H1 (cell line): Measurements from ENCODE around the gene NLGN4X. TPM values are rescaled to one million over a fixed set of nuclear protein-coding genes. Genes with fewer than 3 reads are reported as not detected.

Experiments used
- CTCF ChIA-PET: fragments of 300-600 bp; sonication (Branson Sonifier 250); formaldehyde crosslinking; loops from one replicate; lab custom pipeline; 2021; ENCODE audit not compliant: partially characterized antibody; lab: Charles Lee
- POLR2A ChIA-PET: fragments of 300-600 bp; sonication (Branson Sonifier 250); formaldehyde crosslinking; loops from one replicate; lab custom pipeline; 2021; ENCODE audit warnings: inconsistent platforms; ENCODE audit not compliant: partially characterized antibody; lab: Charles Lee
- DNase-seq, 2 experiments: peaks; one replicate each; pipeline versions ENCODE4 v3.0.0 to v3.0.0-alpha.2; 2010 to 2022; ENCODE audit warnings: low spot score in 2 of 2, low read depth in 1 of 2, mixed read lengths in 1 of 2
- FAIRE-seq: peaks from 2 replicates; lab custom pipeline; 2011; peaks lifted over from hg19 to GRCh38; lab: Jason Lieb, UNC
- H2AFZ ChIP-seq: 2 replicates; pipeline ENCODE4 v1.8.1; 2012; ENCODE audit warnings: low read length, inconsistent platforms
- H2AK5ac ChIP-seq: 2 replicates; pipeline ENCODE4 v1.6.1; 2013; ENCODE audit warnings: low read depth, low read length
- H2BK120ac ChIP-seq: replicated peaks from 2 replicates; pipeline ENCODE3; 2013; ENCODE audit warnings: low read depth, low read length, inconsistent platforms
- H2BK12ac ChIP-seq: 2 replicates; pipeline ENCODE4 v1.6.1; 2013; ENCODE audit warnings: low read depth, low read length
- H2BK15ac ChIP-seq: 2 replicates; pipeline ENCODE4 v1.6.1; 2013; ENCODE audit warnings: low read length
- H2BK20ac ChIP-seq: 2 replicates; pipeline ENCODE4 v1.6.1; 2013; ENCODE audit warnings: low read length
- H2BK5ac ChIP-seq: 2 replicates; pipeline ENCODE4 v1.6.1; 2013; ENCODE audit warnings: low read depth, low read length
- H3K14ac ChIP-seq: 2 replicates; pipeline ENCODE4 v1.6.1; 2013; ENCODE audit warnings: inconsistent platforms; ENCODE audit not compliant: insufficient read length
- H3K18ac ChIP-seq: 2 replicates; pipeline ENCODE4 v1.6.1; 2013; ENCODE audit warnings: low read length; ENCODE audit errors: extremely low read depth
- H3K23ac ChIP-seq: 2 replicates; pipeline ENCODE4 v1.6.1; 2013; ENCODE audit warnings: inconsistent platforms; ENCODE audit not compliant: insufficient read length
- H3K23me2 ChIP-seq: 2 replicates; pipeline ENCODE4 v1.6.1; 2013; ENCODE audit warnings: low read depth, low read length
- H3K27ac ChIP-seq: 2 replicates; pipeline ENCODE4 v1.6.1; 2011; ENCODE audit warnings: low read depth, low read length, inconsistent platforms
- H3K27me3 ChIP-seq, 4 experiments: replicated peaks in 1 of 4; 1 replicate in 1 of 4; 2 replicates in 3 of 4; pipeline versions ENCODE4 v1.6.1 to v1.8.1; 2011 to 2013; ENCODE audit warnings: low read length in 3 of 4, mild to moderate bottlenecking in 3 of 4, inconsistent platforms in 2 of 4, mixed read lengths in 2 of 4, moderate library complexity in 1 of 4; ENCODE audit not compliant: control insufficient read depth in 3 of 4, insufficient read depth in 3 of 4; ENCODE audit errors: extremely low read depth in 1 of 4
- H3K36me3 ChIP-seq, 4 experiments: 2 replicates each; pipeline versions ENCODE4 v1.6.1 to v1.8.1; 2011 to 2013; ENCODE audit warnings: mild to moderate bottlenecking in 4 of 4, low read length in 3 of 4, moderate library complexity in 2 of 4, control low read depth in 1 of 4, inconsistent platforms in 1 of 4; ENCODE audit not compliant: insufficient read depth in 4 of 4, control insufficient read depth in 2 of 4
- H3K4ac ChIP-seq: replicated peaks from 2 replicates; pipeline ENCODE3; 2013; ENCODE audit warnings: low read length, low read depth, mixed read lengths, inconsistent platforms; ENCODE audit not compliant: insufficient read length
- H3K4me1 ChIP-seq, 4 experiments: replicated peaks in 1 of 4; 1 replicate in 1 of 4; 2 replicates in 3 of 4; pipeline versions ENCODE4 v1.6.1 to v1.8.1; 2011 to 2013; ENCODE audit warnings: low read length in 3 of 4, inconsistent platforms in 2 of 4, mixed read lengths in 1 of 4; ENCODE audit not compliant: insufficient read depth in 4 of 4, control insufficient read depth in 3 of 4
- H3K4me2 ChIP-seq, 2 experiments: 2 replicates each; pipeline versions ENCODE4 v1.6.1 to v1.8.1; 2011 to 2013; ENCODE audit warnings: low read depth in 2 of 2, low read length in 2 of 2, control low read depth in 1 of 2, inconsistent platforms in 1 of 2, mild to moderate bottlenecking in 1 of 2; ENCODE audit not compliant: insufficient read depth in 1 of 2
- H3K4me3 ChIP-seq, 4 experiments: fragments of 200-600, 300-600 bp in 1 of 4; sonication (generic), shearing (Covaris generic), sonication (Bioruptor Twin) in 1 of 4; 2 replicates each; pipeline versions ENCODE4 v1.5.1 to v1.8.1; 2011 to 2016; ENCODE audit warnings: low read length in 4 of 4, low read depth in 3 of 4, control low read depth in 2 of 4, inconsistent platforms in 2 of 4, mild to moderate bottlenecking in 2 of 4, mixed read lengths in 1 of 4, moderate library complexity in 1 of 4; ENCODE audit not compliant: insufficient read depth in 2 of 4; ENCODE audit errors: extremely low read depth in 1 of 4
- H3K56ac ChIP-seq: replicated peaks from 2 replicates; pipeline ENCODE3; 2013; ENCODE audit warnings: low read depth, mild to moderate bottlenecking, mixed read lengths, low read length, inconsistent platforms; ENCODE audit not compliant: insufficient read length
- H3K79me1 ChIP-seq: 2 replicates; pipeline ENCODE4 v1.6.1; 2013; ENCODE audit warnings: low read depth, low read length, control low read depth
- H3K79me2 ChIP-seq, 2 experiments: 2 replicates each; pipeline versions ENCODE4 v1.6.1 to v1.8.1; 2012 to 2013; ENCODE audit warnings: low read length in 2 of 2, mild to moderate bottlenecking in 2 of 2, inconsistent platforms in 1 of 2; ENCODE audit not compliant: insufficient read depth in 2 of 2, control insufficient read depth in 1 of 2
- H3K9ac ChIP-seq, 4 experiments: replicated peaks in 1 of 4; 1 replicate in 1 of 4; 2 replicates in 3 of 4; pipeline versions ENCODE4 v1.6.1 to v1.8.1; 2011 to 2013; ENCODE audit warnings: low read depth in 3 of 4, low read length in 3 of 4, control low read depth in 2 of 4, mild to moderate bottlenecking in 2 of 4, moderate library complexity in 2 of 4, inconsistent platforms in 1 of 4; ENCODE audit errors: extremely low read depth in 1 of 4
- H3K9me3 ChIP-seq, 2 experiments: 2 replicates each; pipeline versions ENCODE4 v1.6.1 to v1.8.1; 2012 to 2013; ENCODE audit warnings: mild to moderate bottlenecking in 2 of 2, moderate library complexity in 2 of 2, control low read depth in 1 of 2, inconsistent platforms in 1 of 2, low read depth in 1 of 2, low read length in 1 of 2, mixed read lengths in 1 of 2; ENCODE audit not compliant: insufficient read depth in 2 of 2
- H4K20me1 ChIP-seq, 2 experiments: replicated peaks in 1 of 2; 2 replicates each; pipeline versions ENCODE3 to v1.8.1; 2011 to 2013; ENCODE audit warnings: inconsistent platforms in 2 of 2, low read length in 2 of 2, mild to moderate bottlenecking in 1 of 2; ENCODE audit not compliant: insufficient read depth in 2 of 2, control insufficient read depth in 1 of 2
- H4K5ac ChIP-seq: 2 replicates; pipeline ENCODE4 v1.6.1; 2013; ENCODE audit warnings: low read length, low read depth, mixed read lengths, inconsistent platforms; ENCODE audit not compliant: insufficient read length
- H4K8ac ChIP-seq: 2 replicates; pipeline ENCODE4 v1.8.0; 2013; ENCODE audit warnings: mild to moderate bottlenecking, moderate library complexity, low read length, inconsistent platforms; ENCODE audit not compliant: insufficient read depth; ENCODE audit errors: extremely low read depth
- H4K91ac ChIP-seq: replicated peaks from 2 replicates; pipeline ENCODE3; 2013; ENCODE audit warnings: low read length, mixed read lengths, inconsistent platforms; ENCODE audit not compliant: insufficient read length
- CTCF ChIP-seq, 3 experiments: IDR thresholded peaks; 1 replicate in 2 of 3; 2 replicates in 1 of 3; pipeline versions ENCODE4 v1.5.1 to v1.6.1; 2011; ENCODE audit warnings: low read length in 3 of 3, mild to moderate bottlenecking in 3 of 3, inconsistent platforms in 2 of 3, low read depth in 1 of 3, moderate library complexity in 1 of 3; ENCODE audit not compliant: insufficient read depth in 1 of 3; ENCODE audit errors: control extremely low read depth in 1 of 3
- JUN ChIP-seq: IDR thresholded peaks from 2 replicates; pipeline ENCODE4 v1.6.1; 2011; ENCODE audit warnings: low read depth, mild to moderate bottlenecking, improper control_type of control experiment, low read length
- KDM4A ChIP-seq: IDR thresholded peaks from one replicate; pipeline ENCODE4 v1.7.1; 2012; ENCODE audit warnings: low read depth, mild to moderate bottlenecking, moderate library complexity, low read length, inconsistent platforms; ENCODE audit not compliant: severe bottlenecking
- RAD21 ChIP-seq, 2 experiments: IDR thresholded peaks in 1 of 2; conservative IDR thresholded peaks in 1 of 2; 2 replicates each; pipeline ENCODE4 v1.6.1; 2011; ENCODE audit warnings: low read depth in 2 of 2, low read length in 2 of 2, improper control_type of control experiment in 1 of 2, inconsistent platforms in 1 of 2, mild to moderate bottlenecking in 1 of 2, moderate library complexity in 1 of 2
- SP4 ChIP-seq: IDR thresholded peaks from 2 replicates; pipeline ENCODE4 v1.6.1; 2012; ENCODE audit warnings: low read length, inconsistent platforms
- WGBS, 2 experiments: shearing (Covaris generic) in 1 of 2; methylation state at CpG; one replicate each; pipeline versions ENCODE4 v1.1.6 to v1.1.7; 2013 to 2015; ENCODE audit warnings: low lambda C conversion rate in 2 of 2, mixed read lengths in 2 of 2, inconsistent platforms in 1 of 2, low coverage in 1 of 2, missing lambda C conversion rate in 1 of 2; ENCODE audit not compliant: insufficient replicate concordance in 2 of 2, insufficient coverage in 1 of 2, insufficient read length in 1 of 2; ENCODE audit errors: extremely low coverage in 1 of 2, missing lambda C conversion rate in 1 of 2; 5-methylcytosine and 5-hydroxymethylcytosine counted together
- polyA plus RNA-seq, 7 experiments: library from polyadenylated mRNA; depleted of rRNA in 3 of 7; stranded (reverse) in 5 of 7; unstranded in 2 of 7; fragments of >200 nt in 5 of 7; fragments of 200-250 nt in 2 of 7; gene quantifications; 1 replicate in 5 of 7; 2 replicates in 1 of 7; 4 replicates in 1 of 7; pipeline versions ENCODE4 v1.2.1 to v1.2.3, GENCODE V29; 2011 to 2013; ENCODE audit warnings: missing spikeins in 2 of 7, mixed read lengths in 2 of 7
- total RNA-seq: library from RNA; stranded (reverse); fragmentation: NEBNext Ultra II Directional; extraction: Animal tissue kit (Norgen Biotek cat#: 25700); gene quantifications from 2 replicates; pipeline ENCODE4 v1.2.1, GENCODE V29; 2021

Gene NLGN4X
- total and polyA plus RNA-seq, 2 of the 8 experiments (the other 6 are each of a cell fraction or from before 2014, with no cell fraction given), result 104 to 124 TPM

DNA sequence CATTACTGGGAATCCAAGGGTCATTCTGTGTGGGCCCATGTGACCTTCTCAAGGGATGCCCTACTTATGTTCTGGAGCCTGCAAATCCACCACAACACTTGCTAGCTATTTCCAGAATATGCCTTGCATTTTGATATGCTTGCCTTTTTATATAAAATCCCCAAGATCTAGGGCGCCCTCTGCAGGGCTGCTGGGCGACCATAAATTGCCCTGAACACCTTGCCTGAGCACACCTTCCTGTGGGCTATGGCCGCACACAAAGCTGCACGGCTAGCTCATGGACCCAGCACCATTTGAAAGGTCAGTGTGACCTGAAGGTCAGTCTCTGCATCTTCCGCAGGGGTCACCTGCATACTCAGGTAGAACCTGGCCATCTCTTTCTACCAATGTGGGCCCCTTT is 311.7 kb downstream of the NLGN4X start:
- no peaks in the 10 kb centered on the region for H3K79me1 ChIP-seq
- no peak overlapping the region for H4K91ac ChIP-seq
- H2BK20ac ChIP-seq, result no peak overlapping the region
- H4K20me1 ChIP-seq, result no peaks in the 10 kb centered on the region
- no peak overlapping the region for H3K18ac ChIP-seq
- H3K4me1 ChIP-seq, result no peaks in the 10 kb centered on the region
- peaks cover 0 to 25% of the 10 kb centered on the region in 2 experiments; a peak in 2 of 4 replicates for H3K79me2 ChIP-seq
- H2BK15ac ChIP-seq, result no peak overlapping the region
- H2AFZ ChIP-seq, result no peak overlapping the region
- FAIRE-seq (no peak), DNase-seq (no peak)
- no peak overlapping the region for H4K5ac ChIP-seq
- no peak overlapping the region for H3K14ac ChIP-seq
- TF ChIP-seq CTCF (IDR thresholded peaks at IDR 0.05; ENCODE audit: control extremely low read depth in 1 of 3, insufficient read depth in 1 of 3, low read depth in 1 of 3, low read length in 3 of 3) (peak; percentile 15 to 42 (median 28); a peak in 3 of 4 replicates), RAD21 (IDR thresholded peaks at IDR 0.05 in 1 of 2, conservative IDR thresholded peaks at IDR 0.05 in 1 of 2; ENCODE audit: low read depth in 2 of 2, low read length in 2 of 2) (0 out of 4 replicates have a peak, but pooled peaks of 1 of the 2 experiments have one; percentile 14), KDM4A (no peak), SP4 (no peak), JUN (no peak)
- H2AK5ac ChIP-seq, result no peak overlapping the region
- ChIA-PET CTCF (interaction anchor here (1.0 to 2.3 kb wide), 7 partner anchors 8 to 363 kb away, joined by 3 to 9 read pairs (median 4); no protein-coding TSS in a partner anchor), POLR2A (no interaction called here)
- H2BK120ac ChIP-seq, result no peak overlapping the region
- no peak overlapping the region for H3K4ac ChIP-seq
- WGBS, 2 experiments, result 81% methylated on average over 5 of the region's 5 CpGs; no CpG with 5 or more reads in 1 of the 2 experiments
- H2BK12ac ChIP-seq, result no peak overlapping the region
- H3K56ac ChIP-seq, result no peak overlapping the region
- H3K23ac ChIP-seq, result no peak overlapping the region
- no peak overlapping the region for H3K9ac ChIP-seq
- H3K27ac ChIP-seq, result no peak overlapping the region
- peaks cover 6 to 12% of the 10 kb centered on the region in 2 experiments; a peak in 1 of 4 replicates for H3K9me3 ChIP-seq
- no peaks in the 10 kb centered on the region for H3K23me2 ChIP-seq
- H2BK5ac ChIP-seq, result no peak overlapping the region
- H3K36me3 ChIP-seq, result peaks cover 0 to 20% (median 1%) of the 10 kb centered on the region in 4 experiments; a peak in 4 of 8 replicates
- no peak overlapping the region for H3K4me2 ChIP-seq
- H3K4me3 ChIP-seq, result no peak overlapping the region
- no peak overlapping the region for H4K8ac ChIP-seq
- no peaks in the 10 kb centered on the region for H3K27me3 ChIP-seq
